DND-41 (cell line): ENCODE measurements around the gene RBM5.
"Not testable (repeated sequence)": the region's sequence is repeated elsewhere in the genome, so short reads cannot be mapped to it uniquely, and the experiment has no call there.

ENCODE experiments used
- ATAC-seq: fragments of 200-7000 bp; cut with Tn5 transposase; 3 replicates; pipeline ENCODE4 v1.9.1; 2021; ENCODE audit warnings: low read depth; ENCODE audit not compliant: insufficient read depth
- DNase-seq: peaks from one replicate; pipeline ENCODE4 v3.0.0-alpha.2; 2020
- H2AFZ ChIP-seq: 2 replicates; pipeline ENCODE4 v1.6.0; 2012; ENCODE audit warnings: low read depth, low read length
- H3K27ac ChIP-seq: 2 replicates; pipeline ENCODE4 v1.5.1; 2012; ENCODE audit warnings: low read length, inconsistent platforms
- H3K27me3 ChIP-seq: fragments of 200-600 bp; sonication (generic); 2 replicates; pipeline ENCODE4 v1.6.0; 2012; ENCODE audit warnings: low read length, mild to moderate bottlenecking, inconsistent platforms; ENCODE audit not compliant: insufficient read depth, poor library complexity
- H3K36me3 ChIP-seq: 2 replicates; pipeline ENCODE4 v1.5.1; 2012; ENCODE audit warnings: low read length, inconsistent platforms; ENCODE audit not compliant: insufficient read depth
- H3K4me1 ChIP-seq: 2 replicates; pipeline ENCODE4 v1.5.1; 2012; ENCODE audit warnings: mild to moderate bottlenecking, low read length; ENCODE audit not compliant: insufficient read depth
- H3K4me2 ChIP-seq: 2 replicates; pipeline ENCODE4 v1.6.0; 2012; ENCODE audit warnings: mild to moderate bottlenecking, moderate library complexity, low read length, inconsistent platforms; ENCODE audit not compliant: insufficient read depth
- H3K4me3 ChIP-seq, 2 experiments: fragments of 200-600 bp in 1 of 2; shearing (Covaris generic) in 1 of 2; 2 replicates each; pipeline ENCODE4 v1.5.1; 2012 to 2016; ENCODE audit warnings: inconsistent platforms in 2 of 2, low read length in 2 of 2, mild to moderate bottlenecking in 2 of 2, low read depth in 1 of 2, moderate library complexity in 1 of 2
- H3K79me2 ChIP-seq: 2 replicates; pipeline ENCODE4 v1.6.0; 2012; ENCODE audit warnings: low read length, inconsistent platforms; ENCODE audit not compliant: insufficient read depth
- H3K9ac ChIP-seq: 2 replicates; pipeline ENCODE4 v1.6.0; 2012; ENCODE audit warnings: low read depth, mild to moderate bottlenecking, inconsistent platforms, low read length, moderate library complexity
- H3K9me3 ChIP-seq: 2 replicates; pipeline ENCODE4 v1.5.1; 2012; ENCODE audit warnings: low read length, moderate library complexity, mild to moderate bottlenecking, inconsistent platforms; ENCODE audit not compliant: insufficient read depth, severe bottlenecking
- H4K20me1 ChIP-seq: 2 replicates; pipeline ENCODE4 v1.6.0; 2012; ENCODE audit warnings: low read length; ENCODE audit not compliant: insufficient read depth
- CTCF ChIP-seq: IDR thresholded peaks from 2 replicates; pipeline ENCODE4 v1.5.1; 2012; ENCODE audit warnings: borderline replicate concordance, low read length, moderate library complexity, mild to moderate bottlenecking; ENCODE audit not compliant: poor library complexity, severe bottlenecking; ENCODE audit errors: extremely low read depth
- EZH2 ChIP-seq: IDR thresholded peaks from 3 replicates; pipeline ENCODE4 v1.6.1; 2012; ENCODE audit warnings: borderline replicate concordance, low read depth, mild to moderate bottlenecking, moderate library complexity, low read length, inconsistent platforms; ENCODE audit not compliant: severe bottlenecking

RBM5 gene

GRCh38 chr3:50078622-50079021 is 10.1 kb upstream of the RBM5 start:
- TF ChIP-seq CTCF (no peak), EZH2 (no peak)
- no peaks in the 10 kb centered on the region for H3K27me3 ChIP-seq
- H3K36me3 ChIP-seq: peaks cover 36% of the 10 kb centered on the region
- DNase-seq (no peak), ATAC-seq (no peak; the same call in 2 of the 3 replicates)
- H3K9ac ChIP-seq: no peak overlapping the region
- no peak overlapping the region for H2AFZ ChIP-seq
- H3K4me3 ChIP-seq: no peak overlapping the region
- H4K20me1 ChIP-seq: no peaks in the 10 kb centered on the region
- H3K4me2 ChIP-seq: no peak overlapping the region
- no peaks in the 10 kb centered on the region for H3K79me2 ChIP-seq
- H3K27ac ChIP-seq: no peak overlapping the region
- no peaks in the 10 kb centered on the region for H3K4me1 ChIP-seq
- H3K9me3 ChIP-seq: no peaks in the 10 kb centered on the region

GRCh38 chr3:50084951-50085350 is 3.8 kb upstream of the RBM5 start:
- peaks cover 15% of the 10 kb centered on the region for H3K79me2 ChIP-seq
- not testable (repeated sequence) for H2AFZ ChIP-seq, H3K27ac ChIP-seq, H4K20me1 ChIP-seq, H3K9ac ChIP-seq, H3K4me1 ChIP-seq, H3K4me3 ChIP-seq, ATAC-seq, H3K36me3 ChIP-seq, DNase-seq, H3K4me2 ChIP-seq, H3K9me3 ChIP-seq, H3K27me3 ChIP-seq

GRCh38 chr3:50089609-50089945 is 858 bp downstream of the RBM5 start:
- H3K9ac ChIP-seq: peak overlapping the region; percentile 98
- ATAC-seq (peak; percentile 1; the same call in 1 of the 3 replicates), DNase-seq (no peak)
- peak overlapping the region; percentile 73 for H3K4me2 ChIP-seq
- H3K4me3 ChIP-seq: peak overlapping the region; percentile 79 to 90
- peak overlapping the region; percentile 96 for H3K27ac ChIP-seq
- H3K79me2 ChIP-seq: peaks cover 53% of the 10 kb centered on the region
- no peaks in the 10 kb centered on the region for H3K9me3 ChIP-seq
- peaks cover 15% of the 10 kb centered on the region; the same call in 1 of the 2 replicates for H4K20me1 ChIP-seq
- peaks cover 24% of the 10 kb centered on the region for H3K4me1 ChIP-seq
- peak overlapping the region; percentile 98 for H2AFZ ChIP-seq
- TF ChIP-seq EZH2 (no peak), CTCF (no peak)
- H3K36me3 ChIP-seq: peaks cover 51% of the 10 kb centered on the region
- no peaks in the 10 kb centered on the region for H3K27me3 ChIP-seq

- TF ChIP-seq CTCF (no peak), EZH2 (no peak)
- H3K27ac ChIP-seq: peak overlapping the region; percentile 47
- DNase-seq (no peak), ATAC-seq (no peak)
- H3K79me2 ChIP-seq: peaks cover 67% of the 10 kb centered on the region
- peak overlapping the region in 1 of 2 experiments; percentile 90; a peak in 2 of 4 replicates for H3K4me3 ChIP-seq
- no peaks in the 10 kb centered on the region for H3K27me3 ChIP-seq
- H2AFZ ChIP-seq: no peak overlapping the region
- peaks cover 24% of the 10 kb centered on the region for H3K4me1 ChIP-seq
- H3K9me3 ChIP-seq: no peaks in the 10 kb centered on the region
- H3K4me2 ChIP-seq: peak overlapping the region; percentile 73
- H3K36me3 ChIP-seq: peaks cover 65% of the 10 kb centered on the region
- peak overlapping the region; percentile 98; the same call in 1 of the 2 replicates for H3K9ac ChIP-seq
- H4K20me1 ChIP-seq: peaks cover 19% of the 10 kb centered on the region
Measured at GRCh38 chr3:50090984-50091383, 2.3 kb downstream of the RBM5 start.
